ENCODE results near the gene FBXL2. TPM values are rescaled to one million over a fixed set of nuclear protein-coding genes. Genes with fewer than 3 reads are reported as not detected.

The FBXL2 gene
- total RNA-seq, 1 experiment from 2014 or later, result 10.8 TPM

GRCh38 chr3:33419948-33420347 lies 142.7 kb downstream of the FBXL2 start:
- no peak overlapping the region for H3K4me3 ChIP-seq (ENCODE audit: low read depth, low read length)
- Mint-ChIP-seq H3K4me3 (ENCODE audit: unreplicated experiment) (no peak overlapping the region), H3K27me3 (ENCODE audit: insufficient read depth, unreplicated experiment) (no peaks in the 10 kb centered on the region), H3K9me3 (ENCODE audit: unreplicated experiment) (no peaks in the 10 kb centered on the region), H3K36me3 (ENCODE audit: insufficient read depth, unreplicated experiment) (peaks cover 78% of the 10 kb centered on the region), H3K4me1 (ENCODE audit: low read depth, unreplicated experiment) (no peaks in the 10 kb centered on the region), H3K27ac (ENCODE audit: unreplicated experiment) (no peak overlapping the region)
- H3K27me3 ChIP-seq (replicated peaks; ENCODE audit: control insufficient read depth, insufficient read depth, low read length), result no peaks in the 10 kb centered on the region
- no TSS peak for BruUV-seq (replicated peaks)
- intact Hi-C loops (cut with micrococcal nuclease; ENCODE audit: unreplicated experiment), result no loop called here
- CTCF ChIA-PET, result interaction anchor here (1.0 kb wide), 1 partner anchor 9 kb away, joined by 3 read pairs; no protein-coding TSS in a partner anchor
- no peak for TF ChIP-seq CTCF (IDR thresholded peaks at IDR 0.05; ENCODE audit: insufficient read depth in 1 of 2, low read depth in 1 of 2, low read length in 1 of 2, severe bottlenecking in 1 of 2, unreplicated experiment in 1 of 2)
- DNase-seq, result no peak
- H3K4me1 ChIP-seq, result no peaks in the 10 kb centered on the region
- H3K9me3 ChIP-seq, result no peaks in the 10 kb centered on the region
- POLR2A ChIA-PET, result no interaction called here
- peaks cover 2% of the 10 kb centered on the region for H3K36me3 ChIP-seq (ENCODE audit: control insufficient read depth, insufficient read depth, low read length)

- Histone ChIP-seq H3K27me3 (replicated peaks; ENCODE audit: control insufficient read depth, insufficient read depth, low read length) (no peaks in the 10 kb centered on the region), H3K4me3 (ENCODE audit: low read depth, low read length) (no peak overlapping the region), H3K36me3 (ENCODE audit: control insufficient read depth, insufficient read depth, low read length) (peaks cover 2% of the 10 kb centered on the region), H3K4me1 (no peaks in the 10 kb centered on the region), H3K9me3 (no peaks in the 10 kb centered on the region)
- DNase-seq, result peak in 1 of 2 experiments; percentile 15
- ChIA-PET POLR2A (no interaction called here), CTCF (no interaction called here)
- Mint-ChIP-seq H3K27me3 (ENCODE audit: insufficient read depth, unreplicated experiment) (no peaks in the 10 kb centered on the region), H3K9me3 (ENCODE audit: unreplicated experiment) (no peaks in the 10 kb centered on the region), H3K27ac (ENCODE audit: unreplicated experiment) (no peak overlapping the region), H3K36me3 (ENCODE audit: insufficient read depth, unreplicated experiment) (peaks cover 76% of the 10 kb centered on the region), H3K4me1 (ENCODE audit: low read depth, unreplicated experiment) (no peaks in the 10 kb centered on the region), H3K4me3 (ENCODE audit: unreplicated experiment) (no peak overlapping the region)
- peak in 1 of 2 experiments; percentile 14 for TF ChIP-seq CTCF (IDR thresholded peaks at IDR 0.05; ENCODE audit: insufficient read depth in 1 of 2, low read depth in 1 of 2, low read length in 1 of 2, severe bottlenecking in 1 of 2, unreplicated experiment in 1 of 2)
- BruUV-seq (replicated peaks), result no TSS peak
- intact Hi-C loops (cut with micrococcal nuclease; ENCODE audit: unreplicated experiment), result no loop called here
Measured at GRCh38 chr3:33420966-33421365, 143.7 kb downstream of the FBXL2 start.

- H3K9me3 Mint-ChIP-seq (ENCODE audit: unreplicated experiment), result no peaks in the 10 kb centered on the region
- peaks cover 13% of the 10 kb centered on the region for H3K4me1 Mint-ChIP-seq (ENCODE audit: low read depth, unreplicated experiment)
- no peaks in the 10 kb centered on the region for H3K27me3 ChIP-seq (replicated peaks; ENCODE audit: control insufficient read depth, insufficient read depth, low read length)
- CTCF ChIA-PET, result no interaction called here
- intact Hi-C loops (cut with micrococcal nuclease; ENCODE audit: unreplicated experiment), result no loop called here
- no peak overlapping the region for H3K27ac Mint-ChIP-seq (ENCODE audit: unreplicated experiment)
- POLR2A ChIA-PET, result no interaction called here
- no peak overlapping the region for H3K4me3 Mint-ChIP-seq (ENCODE audit: unreplicated experiment)
- H3K36me3 ChIP-seq (ENCODE audit: control insufficient read depth, insufficient read depth, low read length), result peaks cover 2% of the 10 kb centered on the region; the same call in 1 of the 2 replicates
- H3K36me3 Mint-ChIP-seq (ENCODE audit: insufficient read depth, unreplicated experiment), result peaks cover 55% of the 10 kb centered on the region
- DNase-seq, result no peak
- H3K4me3 ChIP-seq (ENCODE audit: low read depth, low read length), result no peak overlapping the region
- no peak for TF ChIP-seq CTCF (IDR thresholded peaks at IDR 0.05; ENCODE audit: insufficient read depth in 1 of 2, low read depth in 1 of 2, low read length in 1 of 2, severe bottlenecking in 1 of 2, unreplicated experiment in 1 of 2)
- no peaks in the 10 kb centered on the region for H3K27me3 Mint-ChIP-seq (ENCODE audit: insufficient read depth, unreplicated experiment)
- BruUV-seq (replicated peaks), result no TSS peak
- H3K4me1 ChIP-seq, result peaks cover 24% of the 10 kb centered on the region
- no peaks in the 10 kb centered on the region for H3K9me3 ChIP-seq
Measured at GRCh38 chr3:33424606-33425452, 147.6 kb downstream of the FBXL2 start.
